ENCODE data around the gene PFN1.
A peak's percentile ranks its signal among the peaks of the same experiment; 100 is the strongest.

Gene PFN1

GRCh38 chr17:4967539-4968485, 19.5 kb upstream of the PFN1 start, which contains the start of gene SPAG7:
SPAG7 (minus strand) TSS chr17:4967817; CDS start chr17:4967804, 13 bp downstream.
- peak; percentile 91 for DNase-seq

- DNase-seq = peak; percentile 97
These were observed 18.7 kb upstream of the PFN1 start for GRCh38 chr17:4966844-4967538.

GRCh38 chr17:4965311-4965986, 17.1 kb upstream of the PFN1 start:
- no peak for DNase-seq

GRCh38 chr17:4960279-4960922, 12.1 kb upstream of the PFN1 start:
- DNase-seq = no peak

GRCh38 chr17:4959261-4959965, 11.1 kb upstream of the PFN1 start:
- DNase-seq = no peak

DNA sequence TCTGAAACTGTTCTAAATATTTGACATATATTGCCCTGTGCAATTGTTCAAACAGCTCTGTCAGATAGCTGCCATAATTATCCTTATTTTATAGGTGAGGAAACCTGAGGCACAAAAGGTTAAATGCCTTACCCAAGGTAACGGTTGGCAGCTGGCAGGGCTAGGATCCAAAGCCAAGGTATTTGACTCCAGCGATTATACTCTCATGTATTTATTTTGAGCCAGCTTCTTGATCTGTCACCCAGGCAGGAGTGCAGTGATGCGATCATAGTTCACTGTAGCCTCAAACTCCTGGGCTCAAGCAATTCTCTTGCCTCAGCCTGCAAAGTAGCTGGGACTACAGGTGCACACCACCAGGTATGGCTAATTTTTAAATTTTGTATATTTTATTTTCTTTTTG, 9.8 kb upstream of the PFN1 start:
- no peak for DNase-seq

- DNase-seq = no peak
These were observed 8.2 kb upstream of the PFN1 start for GRCh38 chr17:4956493-4957061.

GRCh38 chr17:4955091-4955490, 6.8 kb upstream of the PFN1 start:
- no peak for DNase-seq

- no peak for DNase-seq
These were observed 5.2 kb upstream of the PFN1 start for GRCh38 chr17:4953451-4953961.

- DNase-seq = no peak
These were observed 3.2 kb upstream of the PFN1 start for GRCh38 chr17:4951486-4951885.

GRCh38 chr17:4950746-4951204, 2.4 kb upstream of the PFN1 start, which contains the start of gene ENO3:
ENO3 (plus strand) TSS chr17:4951119; CDS start chr17:4951830, 711 bp downstream.
- no peak for DNase-seq

DNA sequence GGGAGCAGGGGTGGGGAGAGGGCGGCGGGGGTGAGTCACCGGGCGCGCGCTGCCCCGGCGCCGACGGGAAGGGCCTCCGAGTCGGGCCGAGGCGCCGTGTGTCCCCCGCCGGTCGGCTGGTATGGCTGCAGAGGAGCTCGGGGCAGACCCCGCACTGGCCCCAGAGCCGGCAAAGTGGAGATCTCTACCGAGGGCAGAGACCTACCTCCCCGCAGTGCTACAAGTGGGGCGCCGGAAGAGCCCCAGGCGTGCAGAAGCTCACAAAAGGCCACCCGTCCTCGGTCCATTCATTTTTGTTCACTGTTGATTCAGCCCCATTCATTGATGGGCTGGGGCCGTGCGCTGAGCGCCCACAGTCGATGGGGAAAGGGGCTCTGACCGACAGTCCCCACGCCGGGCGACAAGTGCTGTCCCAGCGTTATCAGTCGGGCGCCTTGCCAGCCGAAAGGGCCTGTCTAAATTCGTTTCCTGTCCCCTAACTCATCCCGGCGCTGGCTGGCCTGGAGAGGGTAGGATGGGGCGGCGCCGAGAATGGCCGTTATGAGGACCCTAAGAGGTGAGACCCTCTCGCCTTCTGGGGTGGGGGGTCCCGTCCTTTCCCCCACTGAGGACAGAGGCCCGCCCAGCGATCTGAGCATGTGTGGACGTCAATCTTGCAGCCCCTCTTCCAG, 1.9 kb upstream of the PFN1 start:
- peak; percentile 8 for DNase-seq

DNA sequence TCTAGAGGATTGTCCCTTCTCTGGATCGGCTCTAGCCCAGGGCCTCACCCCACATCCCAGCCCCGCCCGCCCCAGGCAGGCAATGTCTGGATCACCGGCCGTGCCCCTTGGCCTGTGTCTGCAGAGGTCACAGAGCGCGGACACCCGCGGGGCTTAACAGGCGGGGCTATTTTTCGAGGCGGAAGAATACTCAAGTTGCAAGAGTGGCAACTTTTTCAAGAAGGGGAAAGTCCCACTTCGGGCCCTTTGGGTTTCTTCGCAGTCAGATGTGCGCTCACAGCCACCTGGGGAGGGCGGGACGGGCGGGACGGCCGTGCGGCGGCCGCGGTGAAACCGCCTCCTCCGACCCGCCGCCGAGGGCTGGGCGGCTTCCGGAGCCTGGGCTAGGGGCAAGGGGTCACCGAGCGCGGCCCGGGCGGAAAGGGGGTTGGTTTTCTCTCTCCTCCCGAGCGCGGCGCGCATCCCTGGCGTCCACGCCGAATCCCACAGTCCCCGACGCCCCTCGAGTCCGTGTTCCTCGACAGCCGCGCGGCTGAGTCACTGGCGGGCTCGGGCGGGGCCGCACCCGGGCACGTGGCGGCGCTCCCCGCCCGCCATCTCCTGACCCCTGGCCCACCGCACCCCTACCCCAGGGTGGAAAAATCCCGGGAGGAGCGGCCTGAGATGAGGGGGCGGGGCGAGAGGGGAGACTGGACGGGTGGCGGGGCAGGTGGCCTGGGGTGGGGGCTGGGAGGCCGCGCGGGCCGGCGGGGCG, 1.2 kb upstream of the PFN1 start:
- peak; percentile 33 for DNase-seq

DNA sequence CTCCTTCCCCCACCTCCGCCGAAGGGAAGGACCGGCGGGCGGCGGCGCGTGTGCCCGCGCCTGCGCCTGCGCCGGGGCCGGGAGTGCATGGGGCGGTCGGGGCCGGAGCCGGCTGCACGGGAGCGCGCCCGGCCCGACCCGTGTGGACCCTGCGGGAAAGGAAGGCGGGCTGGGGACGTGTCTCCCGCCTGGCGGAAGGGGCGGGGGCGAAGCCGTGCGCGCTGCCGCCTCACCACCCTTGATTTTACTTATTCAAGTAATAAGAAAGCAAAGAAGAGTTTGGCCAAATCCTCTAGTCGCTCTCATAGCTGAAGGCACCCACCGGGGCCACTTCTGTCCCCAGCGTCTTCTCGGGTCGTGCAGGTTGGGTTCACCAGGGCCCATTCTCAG, 596 bp upstream of the PFN1 start:
- peak; percentile 77 for DNase-seq

DNA sequence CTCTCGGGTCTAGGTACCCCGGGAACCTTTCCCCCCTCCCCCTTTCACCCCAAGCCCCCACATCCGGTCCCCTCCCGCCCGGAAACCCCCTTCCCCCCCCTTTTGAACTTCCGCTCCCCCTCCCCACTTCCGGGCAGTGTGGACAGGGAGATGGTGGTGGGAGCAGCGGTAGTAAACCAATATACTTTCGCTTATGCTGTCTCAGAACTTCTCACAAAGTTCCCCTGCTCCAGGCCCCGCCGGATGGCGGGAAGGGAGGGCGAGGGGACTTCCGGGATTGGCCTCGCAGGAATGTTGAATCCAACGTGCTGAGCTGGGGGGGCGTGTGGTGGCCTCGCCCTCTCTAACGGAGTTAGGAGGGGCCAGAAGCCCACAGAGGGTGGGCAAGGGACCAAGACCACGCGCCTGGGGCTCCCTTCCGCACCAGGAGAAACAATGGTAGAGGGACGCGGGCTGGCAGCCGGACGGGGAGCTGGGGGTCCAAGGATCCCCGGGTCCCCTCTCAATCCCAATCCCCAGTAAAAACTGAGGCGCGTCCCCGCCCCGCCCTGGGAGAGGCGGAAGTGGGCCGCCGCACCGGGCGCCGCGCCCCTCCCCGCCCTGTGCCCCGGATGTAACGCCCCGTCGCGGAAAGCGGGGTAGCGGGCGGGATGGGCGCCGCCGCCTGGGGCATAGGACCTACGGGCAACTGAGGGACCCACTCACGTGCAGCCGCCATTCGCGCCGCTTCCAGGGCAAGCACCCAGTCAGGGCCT, 742 bp downstream of the PFN1 start:
- DNase-seq = peak; percentile 9

DNA sequence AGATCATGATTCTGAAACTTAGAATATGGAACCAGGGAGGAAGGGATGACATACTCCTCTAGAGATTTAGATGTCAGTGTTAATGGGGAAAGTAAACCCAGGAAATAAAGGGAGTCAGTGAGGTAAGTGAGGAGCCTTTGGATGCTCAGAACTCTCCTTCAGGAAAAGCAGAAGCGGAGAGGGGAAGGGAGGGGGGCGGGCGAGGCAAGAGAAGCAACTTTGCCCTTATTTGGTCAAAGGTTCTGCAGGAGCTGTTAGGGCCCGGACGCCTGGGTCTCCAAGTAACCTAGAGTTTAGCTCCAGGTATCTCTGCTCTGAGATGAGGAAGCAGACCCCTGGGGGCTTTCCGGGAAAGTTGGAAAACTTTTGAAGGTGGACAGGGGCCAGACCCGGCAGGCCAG, 1.3 kb downstream of the PFN1 start:
- no peak for DNase-seq

DNA sequence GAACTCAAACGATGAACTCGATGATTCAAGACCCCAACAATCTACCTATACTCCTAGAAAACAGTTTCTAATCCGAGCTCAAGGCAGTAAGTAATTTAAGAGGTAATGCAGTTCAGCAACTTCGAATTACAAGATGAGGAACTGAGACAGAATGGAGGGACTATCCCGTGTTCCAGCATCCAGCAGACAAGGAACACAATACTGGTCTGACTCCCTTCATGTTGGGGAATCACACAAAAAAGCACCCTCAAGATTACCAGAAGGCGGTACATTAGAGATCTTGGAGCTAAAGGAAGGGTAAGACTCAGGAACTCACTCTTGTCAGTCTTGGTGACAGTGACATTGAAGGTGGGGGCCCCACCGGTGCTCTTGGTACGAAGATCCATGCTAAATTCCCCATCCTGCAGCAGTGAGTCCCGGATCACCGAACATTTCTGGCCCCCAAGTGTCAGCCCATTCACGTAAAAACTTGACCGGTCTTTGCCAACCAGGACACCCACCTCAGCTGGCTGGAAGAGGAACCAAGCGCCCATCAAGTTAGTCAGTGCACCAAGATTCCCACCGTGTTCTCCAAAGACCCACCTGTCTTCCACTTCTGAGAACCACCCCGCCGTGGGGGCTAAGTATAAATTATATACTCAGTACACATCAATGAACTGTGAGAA, 1.9 kb downstream of the PFN1 start:
- no peak for DNase-seq

- no peak for DNase-seq
These were observed 2.4 kb downstream of the PFN1 start for GRCh38 chr17:4945944-4946280.

Data from NCI-H1436 (cell line).